Parathyroid adenoma (tissue), 2 donors: ENCODE results near the gene GNA12.
"Not testable (repeated sequence)": the region's sequence is repeated elsewhere in the genome, so short reads cannot be mapped to it uniquely, and the experiment has no call there.

Experiments
- H2AFZ ChIP-seq: fragments of 300-600 bp; sonication (generic); one replicate; pipeline ENCODE4 v1.7.0; 2017; ENCODE audit warnings: antibody characterized with exemption, mild to moderate bottlenecking
- H3K27ac ChIP-seq: fragments of 300-600 bp; sonication (generic); one replicate; pipeline ENCODE4 v1.7.0; 2017
- H3K27me3 ChIP-seq: fragments of 300-600 bp; sonication (generic); one replicate; pipeline ENCODE4 v1.7.0; 2017; ENCODE audit warnings: low read length; ENCODE audit not compliant: control insufficient read depth, insufficient read depth
- H3K36me3 ChIP-seq: fragments of 300-600 bp; sonication (generic); one replicate; pipeline ENCODE4 v1.7.0; 2017; ENCODE audit warnings: low read length; ENCODE audit not compliant: control insufficient read depth, insufficient read depth
- H3K4me1 ChIP-seq: fragments of 300-600 bp; sonication (generic); one replicate; pipeline ENCODE4 v1.7.0; 2017; ENCODE audit warnings: control low read depth
- H3K4me2 ChIP-seq: fragments of 300-600 bp; sonication (generic); one replicate; pipeline ENCODE4 v1.7.0; 2017; ENCODE audit warnings: low read length
- H3K4me3 ChIP-seq: fragments of 300-600 bp; sonication (generic); one replicate; pipeline ENCODE4 v1.7.0; 2017; ENCODE audit warnings: low read depth, low read length
- H3K79me2 ChIP-seq: fragments of 300-600 bp; sonication (generic); one replicate; pipeline ENCODE4 v1.7.0; 2017; ENCODE audit warnings: control low read depth
- H3K9ac ChIP-seq: fragments of 300-600 bp; sonication (generic); one replicate; pipeline ENCODE4 v1.7.0; 2017; ENCODE audit warnings: mild to moderate bottlenecking
- H3K9me3 ChIP-seq: fragments of 300-600 bp; sonication (generic); one replicate; pipeline ENCODE4 v1.7.0; 2017; ENCODE audit warnings: low read length; ENCODE audit not compliant: control insufficient read depth
- TF ChIP-seq, protein P1 (sequence below): fragments of 300-600 bp; sonication (generic); IDR thresholded peaks from one replicate; pipeline ENCODE4 v1.7.0; 2017; ENCODE audit warnings: antibody characterized with exemption, mild to moderate bottlenecking
- donor health status: primary hyperparathyroidism.

The GNA12 gene

GRCh38 chr7:2738766-2739549 lies 105.2 kb downstream of the GNA12 start:
- Histone ChIP-seq H3K4me3 (no peak overlapping the region), H3K27me3 (no peaks in the 10 kb centered on the region), H3K27ac (no peak overlapping the region), H3K4me1 (no peaks in the 10 kb centered on the region), H3K79me2 (peaks cover 22% of the 10 kb centered on the region), H3K9ac (no peak overlapping the region), H3K4me2 (no peak overlapping the region), H3K9me3 (no peaks in the 10 kb centered on the region), H3K36me3 (no peaks in the 10 kb centered on the region), H2AFZ (no peak overlapping the region)
- TF ChIP-seq, protein P1, sequence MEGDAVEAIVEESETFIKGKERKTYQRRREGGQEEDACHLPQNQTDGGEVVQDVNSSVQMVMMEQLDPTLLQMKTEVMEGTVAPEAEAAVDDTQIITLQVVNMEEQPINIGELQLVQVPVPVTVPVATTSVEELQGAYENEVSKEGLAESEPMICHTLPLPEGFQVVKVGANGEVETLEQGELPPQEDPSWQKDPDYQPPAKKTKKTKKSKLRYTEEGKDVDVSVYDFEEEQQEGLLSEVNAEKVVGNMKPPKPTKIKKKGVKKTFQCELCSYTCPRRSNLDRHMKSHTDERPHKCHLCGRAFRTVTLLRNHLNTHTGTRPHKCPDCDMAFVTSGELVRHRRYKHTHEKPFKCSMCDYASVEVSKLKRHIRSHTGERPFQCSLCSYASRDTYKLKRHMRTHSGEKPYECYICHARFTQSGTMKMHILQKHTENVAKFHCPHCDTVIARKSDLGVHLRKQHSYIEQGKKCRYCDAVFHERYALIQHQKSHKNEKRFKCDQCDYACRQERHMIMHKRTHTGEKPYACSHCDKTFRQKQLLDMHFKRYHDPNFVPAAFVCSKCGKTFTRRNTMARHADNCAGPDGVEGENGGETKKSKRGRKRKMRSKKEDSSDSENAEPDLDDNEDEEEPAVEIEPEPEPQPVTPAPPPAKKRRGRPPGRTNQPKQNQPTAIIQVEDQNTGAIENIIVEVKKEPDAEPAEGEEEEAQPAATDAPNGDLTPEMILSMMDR = no peak

- Histone ChIP-seq H3K4me1 (no peaks in the 10 kb centered on the region), H3K79me2 (peaks cover 14% of the 10 kb centered on the region), H3K9me3 (no peaks in the 10 kb centered on the region), H3K36me3 (no peaks in the 10 kb centered on the region), H3K27me3 (no peaks in the 10 kb centered on the region), H3K27ac (no peak overlapping the region), H3K4me2 (no peak overlapping the region), H3K4me3 (no peak overlapping the region), H3K9ac (no peak overlapping the region), H2AFZ (no peak overlapping the region)
- TF ChIP-seq, protein P1 = no peak
These were observed 106.2 kb downstream of the GNA12 start for GRCh38 chr7:2737771-2738540.

DNA sequence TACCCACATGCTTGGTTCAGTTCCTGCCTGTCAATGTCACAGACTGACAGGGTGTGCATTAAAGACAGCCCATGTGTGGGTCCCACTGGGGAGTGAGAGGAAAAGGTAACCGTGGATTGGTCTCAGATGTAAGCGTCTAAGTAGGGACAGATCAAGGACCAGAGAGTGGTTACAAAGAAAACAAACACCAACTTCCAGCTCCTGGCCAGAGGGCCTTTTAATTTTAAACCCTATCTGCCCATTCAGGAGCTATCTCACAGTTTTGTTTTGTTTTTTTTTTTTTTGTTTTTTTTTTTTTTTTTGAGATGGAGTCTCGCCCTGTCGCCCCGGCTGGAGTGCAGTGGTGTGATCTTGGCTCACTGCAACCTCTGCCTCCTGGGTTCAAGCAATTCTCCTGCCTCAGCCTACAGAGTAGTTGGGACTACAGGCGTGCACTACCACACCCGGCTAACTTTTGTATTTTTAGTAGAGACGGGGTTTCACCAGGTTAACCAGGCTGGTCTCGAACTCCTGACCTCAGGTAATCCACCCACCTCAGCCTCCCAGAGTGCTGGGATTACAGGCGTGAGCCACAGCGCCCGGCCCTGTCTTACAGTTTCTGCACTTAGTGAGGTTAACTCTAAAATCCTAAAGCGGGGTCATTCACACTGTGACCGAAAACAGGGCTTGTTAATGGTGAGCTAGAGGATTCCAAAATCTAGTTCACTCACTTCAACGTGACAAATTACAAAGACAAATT lies 106.9 kb downstream of the GNA12 start:
- H3K4me3 ChIP-seq, H3K9me3 ChIP-seq, H3K27ac ChIP-seq, H2AFZ ChIP-seq, H3K4me1 ChIP-seq, H3K4me2 ChIP-seq, H3K36me3 ChIP-seq, H3K79me2 ChIP-seq, H3K9ac ChIP-seq, H3K27me3 ChIP-seq: not testable (repeated sequence)

- peaks cover 7% of the 10 kb centered on the region for H3K79me2 ChIP-seq
- no peaks in the 10 kb centered on the region for H3K36me3 ChIP-seq
- no peak overlapping the region for H3K4me3 ChIP-seq
- H3K27ac ChIP-seq = no peak overlapping the region
- no peak overlapping the region for H3K4me2 ChIP-seq
- TF ChIP-seq, protein P1 = no peak
- H3K27me3 ChIP-seq = no peaks in the 10 kb centered on the region
- H3K9ac ChIP-seq = no peak overlapping the region
- no peak overlapping the region for H2AFZ ChIP-seq
- no peaks in the 10 kb centered on the region for H3K4me1 ChIP-seq
- no peaks in the 10 kb centered on the region for H3K9me3 ChIP-seq
These were observed 107.6 kb downstream of the GNA12 start for GRCh38 chr7:2736411-2736914.

- no peaks in the 10 kb centered on the region for H3K27me3 ChIP-seq
- H3K79me2 ChIP-seq = peaks cover 4% of the 10 kb centered on the region
- TF ChIP-seq, protein P1 = no peak
- H2AFZ ChIP-seq = no peak overlapping the region
- H3K9ac ChIP-seq = no peak overlapping the region
- H3K36me3 ChIP-seq = no peaks in the 10 kb centered on the region
- no peak overlapping the region for H3K27ac ChIP-seq
- no peak overlapping the region for H3K4me3 ChIP-seq
- no peak overlapping the region for H3K4me2 ChIP-seq
- H3K9me3 ChIP-seq = no peaks in the 10 kb centered on the region
- no peaks in the 10 kb centered on the region for H3K4me1 ChIP-seq
These were observed 108.4 kb downstream of the GNA12 start for GRCh38 chr7:2735744-2736143.
